Hepatocyte (in vitro differentiated cells): ENCODE data around the gene CCBE1. TPM values are rescaled to one million over a fixed set of nuclear protein-coding genes. Genes with fewer than 3 reads are reported as not detected.

Source experiments
- DNase-seq: peaks from one replicate; pipeline ENCODE4 v3.0.0-alpha.2; 2016; ENCODE audit warnings: low spot score
- H2AFZ ChIP-seq: fragments of 200-600 bp; sonication (generic); 2 replicates; pipeline ENCODE4 v1.6.0; 2016; ENCODE audit warnings: antibody characterized with exemption, mild to moderate bottlenecking
- H3K27ac ChIP-seq: fragments of 200-600 bp; sonication (generic); 2 replicates; pipeline ENCODE4 v1.5.1; 2016; ENCODE audit warnings: mild to moderate bottlenecking
- H3K27me3 ChIP-seq: fragments of 200-600 bp; sonication (generic); 2 replicates; pipeline ENCODE4 v1.6.1; 2016
- H3K36me3 ChIP-seq: fragments of 200-600 bp; sonication (generic); replicated peaks from 2 replicates; pipeline ENCODE4 v1.5.1; 2016; ENCODE audit warnings: low read depth; ENCODE audit not compliant: insufficient read depth
- H3K4me1 ChIP-seq: fragments of 200-600 bp; sonication (generic); 2 replicates; pipeline ENCODE4 v1.5.1; 2016; ENCODE audit warnings: mild to moderate bottlenecking, moderate library complexity; ENCODE audit not compliant: insufficient read depth
- H3K4me2 ChIP-seq: fragments of 200-600 bp; sonication (generic); 2 replicates; pipeline ENCODE4 v1.6.0; 2016
- H3K4me3 ChIP-seq: fragments of 200-600 bp; sonication (generic); 2 replicates; pipeline ENCODE4 v1.5.1; 2016; ENCODE audit warnings: mild to moderate bottlenecking
- H3K79me2 ChIP-seq: fragments of 200-600 bp; sonication (generic); 2 replicates; pipeline ENCODE4 v1.6.0; 2017; ENCODE audit warnings: mild to moderate bottlenecking
- H3K9me2 ChIP-seq: fragments of 200-600 bp; sonication (generic); replicated peaks from 2 replicates; pipeline ENCODE4 v1.6.0; 2017; ENCODE audit warnings: mild to moderate bottlenecking; ENCODE audit not compliant: insufficient read depth
- H3K9me3 ChIP-seq: fragments of 200-600 bp; sonication (generic); 2 replicates; pipeline ENCODE4 v1.5.1; 2016; ENCODE audit warnings: low read depth, mild to moderate bottlenecking
- H4K20me1 ChIP-seq: fragments of 200-600 bp; sonication (generic); 2 replicates; pipeline ENCODE4 v1.6.0; 2016; ENCODE audit warnings: mild to moderate bottlenecking; ENCODE audit not compliant: insufficient read depth, poor library complexity, severe bottlenecking
- EZH2 ChIP-seq: fragments of 200-600 bp; sonication (generic); IDR thresholded peaks from 2 replicates; pipeline ENCODE4 v1.6.1; 2016; ENCODE audit warnings: antibody characterized with exemption, mild to moderate bottlenecking, borderline replicate concordance
- EZH2phosphoT487 ChIP-seq: fragments of 200-600 bp; sonication (generic); IDR thresholded peaks from one replicate; pipeline ENCODE4 v1.6.1; 2018; ENCODE audit warnings: antibody characterized with exemption, mild to moderate bottlenecking, low read depth, moderate library complexity; ENCODE audit not compliant: unreplicated experiment, severe bottlenecking
- WGBS: methylation state at CpG from one replicate; pipeline ENCODE4 v1.1.6; 2016; ENCODE audit warnings: low lambda C conversion rate; ENCODE audit errors: missing lambda C conversion rate; 5-methylcytosine and 5-hydroxymethylcytosine counted together
- polyA plus RNA-seq: library from polyadenylated mRNA; unstranded; fragments of >200 nt; fragmentation: Nextera tagmentation; extraction: Ambion mirVana; gene quantifications from 2 replicates; pipeline ENCODE4 v1.2.1, GENCODE V29; 2016
- total RNA-seq: library from RNA; depleted of rRNA; stranded (reverse); fragments of >200 nt; gene quantifications from 2 replicates; pipeline ENCODE4 v1.2.3, GENCODE V29; 2014
- TF ChIP-seq, protein P1 (sequence below): fragments of 200-600 bp; sonication (generic); IDR thresholded peaks from 2 replicates; pipeline ENCODE4 v1.5.1; 2016; ENCODE audit warnings: antibody characterized with exemption, mild to moderate bottlenecking; ENCODE audit not compliant: poor library complexity

The CCBE1 gene
- total and polyA plus RNA-seq, 2 experiments from 2014 or later = 3.1 to 9.2 TPM

DNA sequence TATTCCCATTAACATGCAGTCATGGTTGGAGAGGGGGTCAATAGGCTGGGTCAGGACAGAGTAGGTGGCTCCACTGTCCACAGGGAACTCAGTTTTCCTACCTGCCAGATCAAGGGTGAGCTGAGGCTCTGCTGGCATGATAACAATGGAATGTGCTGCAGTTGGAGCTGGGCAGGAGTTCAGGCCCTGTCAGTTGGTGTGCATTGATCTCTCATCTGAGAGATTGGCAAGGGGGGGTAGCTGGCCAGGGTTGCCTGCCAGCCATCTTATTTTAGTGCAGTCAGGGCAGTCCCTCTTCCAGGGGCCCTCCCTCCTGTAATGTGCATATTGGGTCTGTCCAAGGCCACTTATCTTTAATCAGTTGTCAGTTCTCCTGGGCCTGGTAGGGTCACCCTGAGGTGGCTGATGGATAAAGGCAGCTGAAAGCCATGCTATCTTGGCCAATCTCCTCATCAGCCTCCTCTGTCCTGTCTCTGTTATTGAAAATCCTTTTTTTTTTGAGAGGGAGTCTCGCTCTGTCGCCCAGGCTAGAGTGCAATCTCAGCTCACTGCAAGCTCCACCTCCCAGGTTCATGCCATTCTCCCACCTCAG is 38.1 kb upstream of the CCBE1 start:
- Histone ChIP-seq H3K4me1 (no peaks in the 10 kb centered on the region), H3K4me2 (no peak overlapping the region), H3K27ac (no peak overlapping the region), H3K36me3 (no peaks in the 10 kb centered on the region), H3K9me3 (no peaks in the 10 kb centered on the region), H3K4me3 (no peak overlapping the region), H3K9me2 (no peaks in the 10 kb centered on the region), H2AFZ (no peak overlapping the region), H3K79me2 (no peaks in the 10 kb centered on the region), H4K20me1 (no peaks in the 10 kb centered on the region), H3K27me3 (no peaks in the 10 kb centered on the region)
- 94% methylated on average over 2 of the region's 2 CpGs for WGBS
- TF ChIP-seq EZH2phosphoT487 = no peak
- TF ChIP-seq EZH2 = no peak
- TF ChIP-seq, protein P1, sequence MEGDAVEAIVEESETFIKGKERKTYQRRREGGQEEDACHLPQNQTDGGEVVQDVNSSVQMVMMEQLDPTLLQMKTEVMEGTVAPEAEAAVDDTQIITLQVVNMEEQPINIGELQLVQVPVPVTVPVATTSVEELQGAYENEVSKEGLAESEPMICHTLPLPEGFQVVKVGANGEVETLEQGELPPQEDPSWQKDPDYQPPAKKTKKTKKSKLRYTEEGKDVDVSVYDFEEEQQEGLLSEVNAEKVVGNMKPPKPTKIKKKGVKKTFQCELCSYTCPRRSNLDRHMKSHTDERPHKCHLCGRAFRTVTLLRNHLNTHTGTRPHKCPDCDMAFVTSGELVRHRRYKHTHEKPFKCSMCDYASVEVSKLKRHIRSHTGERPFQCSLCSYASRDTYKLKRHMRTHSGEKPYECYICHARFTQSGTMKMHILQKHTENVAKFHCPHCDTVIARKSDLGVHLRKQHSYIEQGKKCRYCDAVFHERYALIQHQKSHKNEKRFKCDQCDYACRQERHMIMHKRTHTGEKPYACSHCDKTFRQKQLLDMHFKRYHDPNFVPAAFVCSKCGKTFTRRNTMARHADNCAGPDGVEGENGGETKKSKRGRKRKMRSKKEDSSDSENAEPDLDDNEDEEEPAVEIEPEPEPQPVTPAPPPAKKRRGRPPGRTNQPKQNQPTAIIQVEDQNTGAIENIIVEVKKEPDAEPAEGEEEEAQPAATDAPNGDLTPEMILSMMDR = no peak
- no peak for DNase-seq

DNA sequence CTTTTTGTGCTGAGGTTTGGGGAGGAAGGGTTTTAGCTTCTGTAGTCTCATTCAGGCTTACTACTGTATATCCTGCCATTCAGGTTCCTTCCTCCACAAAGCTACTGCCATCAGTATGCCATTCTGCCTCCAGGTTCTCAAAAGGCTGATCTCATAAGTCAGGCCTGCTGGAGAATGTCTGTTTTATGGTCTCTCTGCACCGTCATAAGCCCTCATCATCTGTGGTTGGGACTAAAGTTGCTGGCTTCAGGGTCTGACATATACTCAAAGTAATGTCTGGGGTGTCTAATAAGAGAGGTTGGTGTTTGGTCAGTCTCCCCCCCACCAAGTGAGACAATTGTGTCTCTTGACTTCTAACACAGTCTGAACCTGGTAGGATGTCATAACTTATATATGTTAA is 36.2 kb upstream of the CCBE1 start:
- DNase-seq = no peak
- Histone ChIP-seq H3K36me3 (no peaks in the 10 kb centered on the region), H3K4me2 (no peak overlapping the region), H4K20me1 (no peaks in the 10 kb centered on the region), H3K4me3 (no peak overlapping the region), H3K27ac (no peak overlapping the region), H3K79me2 (no peaks in the 10 kb centered on the region), H3K4me1 (no peaks in the 10 kb centered on the region), H3K9me2 (no peaks in the 10 kb centered on the region), H3K9me3 (no peaks in the 10 kb centered on the region), H3K27me3 (no peaks in the 10 kb centered on the region), H2AFZ (no peak overlapping the region)
- no peak for TF ChIP-seq EZH2
- 55% methylated on average over 1 of the region's 1 CpG for WGBS

DNA sequence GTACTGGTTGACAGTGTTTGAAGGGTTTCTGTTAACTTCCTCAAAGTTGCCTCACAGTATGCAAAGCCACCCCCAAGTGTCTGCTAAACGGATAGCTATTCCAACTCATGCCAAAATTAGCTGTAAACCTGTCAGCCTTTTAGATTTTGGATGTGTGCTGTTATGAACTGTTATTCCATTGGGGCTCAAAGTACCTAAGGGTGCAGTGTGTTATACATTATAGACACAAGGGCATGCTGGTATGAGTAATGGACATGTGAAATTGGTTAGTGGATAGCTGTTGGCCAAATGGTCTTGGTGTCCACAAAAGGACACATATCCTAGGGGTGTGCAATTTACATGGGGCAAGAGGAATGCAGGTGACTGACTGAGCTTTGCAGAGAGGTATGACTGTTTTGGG is 33.7 kb upstream of the CCBE1 start:
- DNase-seq = no peak
- no peaks in the 10 kb centered on the region for H3K27me3 ChIP-seq
- H3K9me2 ChIP-seq = no peaks in the 10 kb centered on the region
- no peak overlapping the region for H3K4me2 ChIP-seq
- TF ChIP-seq EZH2phosphoT487 (no peak), EZH2 (no peak)
- TF ChIP-seq, protein P1 = no peak
- no peak overlapping the region for H2AFZ ChIP-seq
- H3K4me3 ChIP-seq = no peak overlapping the region
- H3K36me3 ChIP-seq = no peaks in the 10 kb centered on the region
- no peaks in the 10 kb centered on the region for H3K9me3 ChIP-seq
- 81% methylated on average over 1 of the region's 1 CpG for WGBS
- H4K20me1 ChIP-seq = no peaks in the 10 kb centered on the region
- H3K27ac ChIP-seq = no peak overlapping the region
- no peaks in the 10 kb centered on the region for H3K4me1 ChIP-seq
- no peaks in the 10 kb centered on the region for H3K79me2 ChIP-seq

DNA sequence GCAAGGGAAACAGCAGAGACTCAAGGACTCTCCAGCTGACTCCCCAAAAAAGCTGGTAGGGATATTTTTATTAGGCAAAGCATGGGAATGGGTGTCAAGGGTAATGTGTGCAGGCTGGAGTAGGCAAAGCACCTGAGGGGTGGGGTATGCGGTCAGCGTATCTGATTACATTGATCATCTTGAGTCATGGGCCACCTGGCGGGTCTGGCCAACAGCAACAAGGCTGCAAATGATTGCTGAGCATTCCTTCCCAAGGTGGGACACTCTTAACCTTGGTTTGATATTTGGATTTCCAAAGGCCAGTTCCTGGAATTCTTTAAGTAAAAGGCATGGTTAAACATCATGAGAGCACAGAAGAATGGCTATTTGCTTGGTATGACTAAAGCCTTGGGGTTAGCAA is 32.6 kb upstream of the CCBE1 start:
- H2AFZ ChIP-seq = no peak overlapping the region
- H3K9me3 ChIP-seq = no peaks in the 10 kb centered on the region
- H3K4me2 ChIP-seq = no peak overlapping the region
- no peaks in the 10 kb centered on the region for H3K9me2 ChIP-seq
- H3K79me2 ChIP-seq = no peaks in the 10 kb centered on the region
- H4K20me1 ChIP-seq = no peaks in the 10 kb centered on the region
- no peak for TF ChIP-seq EZH2phosphoT487
- no peak for TF ChIP-seq EZH2
- TF ChIP-seq, protein P1 = no peak
- H3K27me3 ChIP-seq = no peaks in the 10 kb centered on the region
- no peak overlapping the region for H3K4me3 ChIP-seq
- WGBS = 77% methylated on average over 3 of the region's 3 CpGs
- no peak for DNase-seq
- no peaks in the 10 kb centered on the region for H3K36me3 ChIP-seq
- H3K4me1 ChIP-seq = no peaks in the 10 kb centered on the region
- no peak overlapping the region for H3K27ac ChIP-seq
